ENCODE data around the gene DPP8. TPM values are rescaled to one million over a fixed set of nuclear protein-coding genes. Genes with fewer than 3 reads are reported as not detected.

Gene DPP8
- polyA plus RNA-seq, 2 of the 4 experiments (the other 2 are of a cell fraction) = 24.4 to 41.8 TPM

DNA sequence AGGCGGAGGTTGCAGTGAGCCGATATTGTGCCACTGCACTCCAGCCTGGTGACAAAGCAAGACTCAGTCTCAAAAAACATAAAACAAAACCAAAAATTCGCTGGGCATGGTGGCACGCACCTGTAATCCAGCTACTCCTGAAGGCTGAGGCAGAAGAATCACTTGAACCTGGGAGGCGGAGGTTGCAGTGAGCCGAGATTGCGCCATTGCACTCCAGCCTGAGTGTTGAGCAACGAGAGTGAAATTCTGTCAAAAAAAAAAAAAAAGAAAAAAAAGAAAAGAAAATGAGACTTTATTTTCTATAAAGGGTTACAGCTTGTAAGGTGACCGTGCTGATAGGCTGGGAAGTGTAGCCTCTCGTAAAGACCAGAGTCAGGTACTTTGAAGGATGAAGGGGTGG, 6.7 kb upstream of the DPP8 start:
- ATAC-seq = no peak
- WGBS (ENCODE audit: missing lambda C conversion rate) = 69% methylated on average over 10 of the region's 10 CpGs
- DNase-seq (ENCODE audit: low read depth in 1 of 2, low spot score in 1 of 2) = no peak
- CTCF ChIA-PET = interaction anchor here (0.7 to 2.3 kb wide), 4 partner anchors 10 to 532 kb away, joined by 3 to 7 read pairs (median 3); partner anchors contain the start of gene INTS14
- Histone ChIP-seq H3K4me3 (no peak overlapping the region), H3K4me2 (no peak overlapping the region), H3K4me1 (no peaks in the 10 kb centered on the region), H3K27ac (no peak overlapping the region), H3K9me3 (no peaks in the 10 kb centered on the region)
- FAIRE-seq = no peak
- TF ChIP-seq RARB (CRISPR knock-in tag; IDR thresholded peaks at IDR 0.05) (no peak), NPAS2 (CRISPR knock-in tag; IDR thresholded peaks at IDR 0.05; ENCODE audit: borderline replicate concordance) (no peak), HEYL (CRISPR knock-in tag; IDR thresholded peaks at IDR 0.05) (no peak), MAZ (IDR thresholded peaks at IDR 0.05; ENCODE audit: borderline replicate concordance, low read depth, low read length) (no peak), CBX8 (IDR thresholded peaks at IDR 0.05) (no peak), TFCP2L1 (CRISPR knock-in tag; IDR thresholded peaks at IDR 0.05) (no peak), EHF (CRISPR knock-in tag; IDR thresholded peaks at IDR 0.05) (no peak), POLR2AphosphoS2 (conservative IDR thresholded peaks at IDR 0.05; ENCODE audit: low read length) (no peak), HOXB13 (CRISPR knock-in tag; IDR thresholded peaks at IDR 0.05; ENCODE audit: low read depth) (no peak), FOSB (CRISPR knock-in tag; IDR thresholded peaks at IDR 0.05) (no peak), HDAC2 (IDR thresholded peaks at IDR 0.05) (no peak), NR3C1 (IDR thresholded peaks at IDR 0.05) (no peak), RNF2 (IDR thresholded peaks at IDR 0.05; ENCODE audit: borderline replicate concordance, low read depth) (no peak), FOXS1 (CRISPR knock-in tag; IDR thresholded peaks at IDR 0.05) (no peak), CBX2 (IDR thresholded peaks at IDR 0.05; ENCODE audit: borderline replicate concordance, low read depth) (no peak)
- TF ChIP-seq, protein P1, sequence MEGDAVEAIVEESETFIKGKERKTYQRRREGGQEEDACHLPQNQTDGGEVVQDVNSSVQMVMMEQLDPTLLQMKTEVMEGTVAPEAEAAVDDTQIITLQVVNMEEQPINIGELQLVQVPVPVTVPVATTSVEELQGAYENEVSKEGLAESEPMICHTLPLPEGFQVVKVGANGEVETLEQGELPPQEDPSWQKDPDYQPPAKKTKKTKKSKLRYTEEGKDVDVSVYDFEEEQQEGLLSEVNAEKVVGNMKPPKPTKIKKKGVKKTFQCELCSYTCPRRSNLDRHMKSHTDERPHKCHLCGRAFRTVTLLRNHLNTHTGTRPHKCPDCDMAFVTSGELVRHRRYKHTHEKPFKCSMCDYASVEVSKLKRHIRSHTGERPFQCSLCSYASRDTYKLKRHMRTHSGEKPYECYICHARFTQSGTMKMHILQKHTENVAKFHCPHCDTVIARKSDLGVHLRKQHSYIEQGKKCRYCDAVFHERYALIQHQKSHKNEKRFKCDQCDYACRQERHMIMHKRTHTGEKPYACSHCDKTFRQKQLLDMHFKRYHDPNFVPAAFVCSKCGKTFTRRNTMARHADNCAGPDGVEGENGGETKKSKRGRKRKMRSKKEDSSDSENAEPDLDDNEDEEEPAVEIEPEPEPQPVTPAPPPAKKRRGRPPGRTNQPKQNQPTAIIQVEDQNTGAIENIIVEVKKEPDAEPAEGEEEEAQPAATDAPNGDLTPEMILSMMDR (IDR thresholded peaks at IDR 0.05) = no peak
- TF ChIP-seq, protein P2, sequence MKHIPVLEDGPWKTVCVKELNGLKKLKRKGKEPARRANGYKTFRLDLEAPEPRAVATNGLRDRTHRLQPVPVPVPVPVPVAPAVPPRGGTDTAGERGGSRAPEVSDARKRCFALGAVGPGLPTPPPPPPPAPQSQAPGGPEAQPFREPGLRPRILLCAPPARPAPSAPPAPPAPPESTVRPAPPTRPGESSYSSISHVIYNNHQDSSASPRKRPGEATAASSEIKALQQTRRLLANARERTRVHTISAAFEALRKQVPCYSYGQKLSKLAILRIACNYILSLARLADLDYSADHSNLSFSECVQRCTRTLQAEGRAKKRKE (CRISPR knock-in tag; IDR thresholded peaks at IDR 0.05; ENCODE audit: low read depth) = no peak
- TF ChIP-seq, protein P3, sequence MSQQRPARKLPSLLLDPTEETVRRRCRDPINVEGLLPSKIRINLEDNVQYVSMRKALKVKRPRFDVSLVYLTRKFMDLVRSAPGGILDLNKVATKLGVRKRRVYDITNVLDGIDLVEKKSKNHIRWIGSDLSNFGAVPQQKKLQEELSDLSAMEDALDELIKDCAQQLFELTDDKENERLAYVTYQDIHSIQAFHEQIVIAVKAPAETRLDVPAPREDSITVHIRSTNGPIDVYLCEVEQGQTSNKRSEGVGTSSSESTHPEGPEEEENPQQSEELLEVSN (IDR thresholded peaks at IDR 0.05; ENCODE audit: borderline replicate concordance, low read depth) = no peak
- TF ChIP-seq, protein P4, sequence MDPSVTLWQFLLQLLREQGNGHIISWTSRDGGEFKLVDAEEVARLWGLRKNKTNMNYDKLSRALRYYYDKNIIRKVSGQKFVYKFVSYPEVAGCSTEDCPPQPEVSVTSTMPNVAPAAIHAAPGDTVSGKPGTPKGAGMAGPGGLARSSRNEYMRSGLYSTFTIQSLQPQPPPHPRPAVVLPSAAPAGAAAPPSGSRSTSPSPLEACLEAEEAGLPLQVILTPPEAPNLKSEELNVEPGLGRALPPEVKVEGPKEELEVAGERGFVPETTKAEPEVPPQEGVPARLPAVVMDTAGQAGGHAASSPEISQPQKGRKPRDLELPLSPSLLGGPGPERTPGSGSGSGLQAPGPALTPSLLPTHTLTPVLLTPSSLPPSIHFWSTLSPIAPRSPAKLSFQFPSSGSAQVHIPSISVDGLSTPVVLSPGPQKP (IDR thresholded peaks at IDR 0.05; ENCODE audit: low read depth, low read length) = no peak
- POLR2A ChIA-PET = interaction anchor here (1.3 kb wide), 1 partner anchor 345 kb away, joined by 3 read pairs; the partner anchor contains the start of gene RAB11A

DNA sequence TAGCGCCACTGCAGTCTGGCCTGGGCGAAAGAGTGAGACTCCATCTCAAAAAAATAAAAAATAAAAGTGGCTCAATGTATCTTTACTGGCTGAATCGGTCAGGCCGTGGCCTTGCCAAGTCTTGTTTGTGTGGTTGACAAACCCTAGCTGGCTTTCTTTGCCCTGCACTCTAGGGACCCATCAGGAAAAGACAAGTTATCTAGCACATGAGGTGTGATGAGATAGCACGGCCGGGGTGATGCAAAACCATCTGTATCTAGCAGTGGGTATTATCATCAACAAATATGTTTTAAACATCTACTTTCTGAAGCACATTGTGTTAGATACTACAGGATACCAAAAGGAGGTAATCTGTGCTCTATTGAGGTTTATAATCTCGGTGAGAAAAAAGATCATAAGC, 3.9 kb upstream of the DPP8 start:
- ChIA-PET CTCF (no interaction called here), POLR2A (no interaction called here)
- DNase-seq (ENCODE audit: low read depth in 1 of 2, low spot score in 1 of 2) = no peak
- TF ChIP-seq MAZ (IDR thresholded peaks at IDR 0.05; ENCODE audit: borderline replicate concordance, low read depth, low read length) (no peak), PHF8 (IDR thresholded peaks at IDR 0.05; ENCODE audit: borderline replicate concordance, low read depth) (no peak), CEBPB (IDR thresholded peaks at IDR 0.05) (no peak), HEYL (CRISPR knock-in tag; IDR thresholded peaks at IDR 0.05) (no peak), POLR2A (IDR thresholded peaks at IDR 0.05; ENCODE audit: low read length) (no peak), EP300 (IDR thresholded peaks at IDR 0.05) (no peak), ZFP36 (IDR thresholded peaks at IDR 0.05; ENCODE audit: borderline replicate concordance, partially characterized antibody) (no peak)
- TF ChIP-seq, protein P1 (IDR thresholded peaks at IDR 0.05) = no peak
- Histone ChIP-seq H3K4me1 (peaks cover 7% of the 10 kb centered on the region), H3K4me2 (no peak overlapping the region), H3K27ac (no peak overlapping the region), H3K9me3 (no peaks in the 10 kb centered on the region), H3K4me3 (no peak overlapping the region)
- 82% methylated on average over 7 of the region's 7 CpGs for WGBS (ENCODE audit: missing lambda C conversion rate)
- ATAC-seq = no peak
- peak; percentile 36 for FAIRE-seq

All from A549 (cell line).